ENCODE data around the gene PPAT. TPM values are rescaled to one million over a fixed set of nuclear protein-coding genes. Genes with fewer than 3 reads are reported as not detected.

PPAT gene
- total and polyA plus RNA-seq, 2 experiments from 2014 or later, result 63.0 to 96.8 TPM

GRCh38 chr4:56430203-56430602 lies 5.2 kb downstream of the PPAT start:
- no peak overlapping the region for H3K27ac ChIP-seq (ENCODE audit: low read depth)
- Mint-ChIP-seq H3K36me3 (ENCODE audit: low read depth) (peaks cover 40% of the 10 kb centered on the region), H3K4me3 (no peak overlapping the region), H3K4me1 (peaks cover 38% of the 10 kb centered on the region), H3K9me3 (peaks cover 3% of the 10 kb centered on the region; the same call in 2 of the 3 replicates), H3K27me3 (ENCODE audit: insufficient read depth, low read depth, poor library complexity) (peaks cover 3% of the 10 kb centered on the region), H3K27ac (no peak overlapping the region)
- H3K27me3 ChIP-seq (ENCODE audit: insufficient read depth), result no peaks in the 10 kb centered on the region
- TF ChIP-seq JUNB (IDR thresholded peaks at IDR 0.05; ENCODE audit: unreplicated experiment) (no peak), ZNF462 (CRISPR knock-in tag; IDR thresholded peaks at IDR 0.05) (no peak), REST (IDR thresholded peaks at IDR 0.05; ENCODE audit: unreplicated experiment) (no peak), EZH2phosphoT487 (IDR thresholded peaks at IDR 0.05; ENCODE audit: unreplicated experiment) (no peak), ZNF331 (CRISPR knock-in tag; IDR thresholded peaks at IDR 0.05; ENCODE audit: low read depth) (no peak), NANOG (IDR thresholded peaks at IDR 0.05; ENCODE audit: borderline replicate concordance) (no peak), POLR2AphosphoS5 (IDR thresholded peaks at IDR 0.05; ENCODE audit: low read depth) (no peak), STAT1 (IDR thresholded peaks at IDR 0.05; ENCODE audit: unreplicated experiment) (no peak), ETS1 (IDR thresholded peaks at IDR 0.05) (no peak), CTCF (conservative IDR thresholded peaks at IDR 0.05; ENCODE audit: low read depth in 2 of 2) (no peak), CREB1 (CRISPR knock-in tag; IDR thresholded peaks at IDR 0.05; ENCODE audit: low read depth) (no peak), EZH2 (IDR thresholded peaks at IDR 0.05; ENCODE audit: low read depth, unreplicated experiment) (no peak), ZNF114 (CRISPR knock-in tag; IDR thresholded peaks at IDR 0.05) (no peak)
- H3F3A ChIP-seq (replicated peaks; ENCODE audit: low read depth), result no peaks in the 10 kb centered on the region
- no peak overlapping the region for H2AFZ ChIP-seq
- peaks cover 37% of the 10 kb centered on the region for H4K20me1 ChIP-seq (replicated peaks; ENCODE audit: insufficient read depth)
- peaks cover 100% of the 10 kb centered on the region for H3K79me2 ChIP-seq (replicated peaks; ENCODE audit: insufficient read depth)
- H3K4me2 ChIP-seq, result no peak overlapping the region
- H3K9me2 ChIP-seq (ENCODE audit: insufficient read depth), result no peaks in the 10 kb centered on the region
- no peaks in the 10 kb centered on the region for H3K36me3 ChIP-seq (ENCODE audit: insufficient read depth)
- no peak overlapping the region for H3K4me3 ChIP-seq
- ATAC-seq (no peak), DNase-seq (ENCODE audit: low spot score) (no peak)
- peaks cover 24% of the 10 kb centered on the region for H3K4me1 ChIP-seq (ENCODE audit: insufficient read depth)

Measured in GM23338 (cell line).